GM21367 (cell line): ENCODE measurements around the gene COL19A1.

ENCODE experiments used
- ATAC-seq: cut with Tn5 transposase; IDR thresholded peaks from one replicate; pipeline ENCODE4 v1.9.1; 2021; ENCODE audit not compliant: unreplicated experiment

COL19A1 gene

GRCh38 chr6:70164556-70164955 is 298.2 kb downstream of the COL19A1 start:
- ATAC-seq, result no peak

- ATAC-seq, result peak; percentile 76
These were observed 300.0 kb downstream of the COL19A1 start for GRCh38 chr6:70166088-70166958.

- ATAC-seq, result no peak
These were observed 302.5 kb downstream of the COL19A1 start for GRCh38 chr6:70168681-70169377.

- no peak for ATAC-seq
These were observed 304.9 kb downstream of the COL19A1 start for GRCh38 chr6:70171236-70171635.

GRCh38 chr6:70172252-70172651 is 305.9 kb downstream of the COL19A1 start:
- ATAC-seq, result no peak

GRCh38 chr6:70175770-70176169 is 309.4 kb downstream of the COL19A1 start:
- no peak for ATAC-seq

- ATAC-seq, result no peak
These were observed 310.6 kb downstream of the COL19A1 start for GRCh38 chr6:70176842-70177550.

- no peak for ATAC-seq
These were observed 314.0 kb downstream of the COL19A1 start for GRCh38 chr6:70180183-70180900.

- ATAC-seq, result no peak
These were observed 314.7 kb downstream of the COL19A1 start for GRCh38 chr6:70180901-70181599.

- ATAC-seq, result no peak
These were observed 317.2 kb downstream of the COL19A1 start for GRCh38 chr6:70183538-70183937.

- no peak for ATAC-seq
These were observed 318.4 kb downstream of the COL19A1 start for GRCh38 chr6:70184723-70185122.

- ATAC-seq, result no peak
These were observed 320.1 kb downstream of the COL19A1 start for GRCh38 chr6:70186461-70186860.

GRCh38 chr6:70188202-70188601 is 321.8 kb downstream of the COL19A1 start:
- ATAC-seq, result no peak

- no peak for ATAC-seq
These were observed 328.1 kb downstream of the COL19A1 start for GRCh38 chr6:70194421-70194820.

- ATAC-seq, result no peak
These were observed 330.2 kb downstream of the COL19A1 start for GRCh38 chr6:70196531-70196930.

- ATAC-seq, result no peak
These were observed 332.4 kb downstream of the COL19A1 start for GRCh38 chr6:70198785-70199184.

- ATAC-seq, result no peak
These were observed 342.0 kb downstream of the COL19A1 start for GRCh38 chr6:70208235-70208790.

- no peak for ATAC-seq
These were observed 344.1 kb downstream of the COL19A1 start for GRCh38 chr6:70210462-70210861.

- ATAC-seq, result no peak
These were observed 349.2 kb downstream of the COL19A1 start for GRCh38 chr6:70215460-70216108.

GRCh38 chr6:70216767-70217166 is 350.4 kb downstream of the COL19A1 start:
- ATAC-seq, result no peak
